GM21447 (cell line): ENCODE measurements around the gene RANBP2.

Experiments
- ATAC-seq: cut with Tn5 transposase; IDR thresholded peaks from one replicate; pipeline ENCODE4 v1.9.1; 2021; ENCODE audit not compliant: unreplicated experiment

The RANBP2 gene

GRCh38 chr2:108834620-108835019 is 115.3 kb downstream of the RANBP2 start:
- ATAC-seq: no peak

GRCh38 chr2:108835040-108835439 is 115.8 kb downstream of the RANBP2 start:
- ATAC-seq: no peak
